ENCODE results near the gene ASPA. TPM values are rescaled to one million over a fixed set of nuclear protein-coding genes. Genes with fewer than 3 reads are reported as not detected.

Gene ASPA
- total RNA-seq, 1 experiment from 2014 or later, result 0.09 TPM

- DNase-seq (ENCODE audit: low spot score), result peak; percentile 13
Observed at GRCh38 chr17:3534881-3535252, 59.1 kb downstream of the ASPA start.

GRCh38 chr17:3535253-3535995 is 59.6 kb downstream of the ASPA start:
- DNase-seq (ENCODE audit: low spot score), result no peak

- DNase-seq (ENCODE audit: low spot score), result no peak
Observed at GRCh38 chr17:3536716-3537115, 60.9 kb downstream of the ASPA start.

GRCh38 chr17:3539881-3540540 is 64.2 kb downstream of the ASPA start:
- no peak for DNase-seq (ENCODE audit: low spot score)

- DNase-seq (ENCODE audit: low spot score), result no peak
Observed at GRCh38 chr17:3542410-3543088, 66.8 kb downstream of the ASPA start.

DNA sequence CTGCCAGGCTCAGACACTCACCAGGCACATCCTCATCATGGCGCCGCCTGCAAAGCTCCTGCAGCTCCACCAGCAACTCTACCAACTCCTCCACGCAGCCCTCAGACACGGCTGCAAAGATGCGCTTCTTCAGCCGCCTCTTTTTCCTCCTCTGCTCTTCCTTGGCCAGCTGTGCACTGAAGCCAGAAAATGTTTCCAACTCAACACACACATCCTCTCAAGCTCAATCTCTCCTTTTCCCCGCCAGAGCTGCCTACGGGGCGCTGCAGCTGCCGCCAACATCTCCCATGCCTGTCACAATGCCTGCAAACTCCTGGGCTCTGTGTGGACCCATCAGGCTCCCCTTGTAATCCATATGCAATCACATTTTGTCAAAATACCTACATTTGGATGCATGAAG is 67.7 kb downstream of the ASPA start:
- no peak for DNase-seq (ENCODE audit: low spot score)

DNA sequence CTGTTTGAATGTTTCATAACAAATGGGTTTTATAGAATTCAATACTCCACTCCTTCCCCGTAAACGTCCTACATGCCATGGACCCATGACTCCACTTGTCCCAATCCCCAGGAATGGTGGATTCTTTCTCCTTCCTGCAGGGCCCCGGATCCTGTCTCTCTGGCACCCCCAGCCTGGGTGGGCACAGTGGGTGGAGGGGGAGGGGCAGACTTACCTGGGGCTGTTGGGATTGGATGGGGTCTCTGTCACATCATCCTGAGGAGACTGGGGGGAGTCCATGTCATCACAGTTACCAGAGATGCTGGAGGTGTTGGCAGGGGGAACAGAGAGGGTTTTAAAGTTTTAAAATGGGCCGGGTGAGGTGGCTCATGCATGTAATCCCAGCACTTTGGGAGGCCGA is 68.6 kb downstream of the ASPA start:
- DNase-seq (ENCODE audit: low spot score), result no peak

DNA sequence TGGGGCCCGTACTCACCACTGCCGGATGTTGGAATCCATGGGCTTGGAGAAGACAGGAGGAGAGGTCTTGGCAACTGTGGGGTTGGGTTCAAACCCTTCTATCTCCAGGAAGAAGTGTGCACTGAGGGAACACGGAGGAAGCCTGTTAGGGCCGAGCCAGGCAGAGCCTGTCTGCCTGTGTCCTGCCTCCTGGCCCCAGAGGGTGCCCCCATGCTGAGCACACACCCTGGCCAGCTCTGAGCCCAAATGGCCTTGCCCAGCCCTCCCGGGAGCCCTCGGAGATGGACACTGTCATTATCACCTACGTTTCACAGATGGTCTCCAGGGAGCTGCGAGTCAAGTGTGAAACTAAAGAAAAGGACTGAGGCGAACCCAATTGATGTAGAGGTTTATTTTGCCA is 69.4 kb downstream of the ASPA start:
- DNase-seq (ENCODE audit: low spot score), result no peak

DNA sequence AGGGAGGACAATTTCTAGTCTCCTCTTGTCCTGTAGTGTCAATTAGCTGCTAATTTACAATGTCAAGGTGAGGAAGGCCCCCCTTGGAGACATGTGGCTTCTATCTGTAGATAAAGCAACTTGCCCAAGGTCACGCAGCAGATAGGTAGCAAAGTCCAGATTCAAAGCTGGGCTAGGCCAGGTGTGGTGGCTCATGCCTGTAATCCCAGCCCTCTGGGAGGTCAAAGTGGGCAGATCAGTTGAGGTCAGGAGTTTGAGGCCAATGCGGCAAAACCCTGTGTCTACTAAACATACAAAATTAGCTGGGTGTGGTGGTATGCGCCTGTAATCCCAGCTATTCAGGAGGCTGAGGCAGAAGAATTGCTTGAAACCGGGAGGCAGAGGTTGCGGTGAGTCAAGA is 70.7 kb downstream of the ASPA start:
- no peak for DNase-seq (ENCODE audit: low spot score)

DNA sequence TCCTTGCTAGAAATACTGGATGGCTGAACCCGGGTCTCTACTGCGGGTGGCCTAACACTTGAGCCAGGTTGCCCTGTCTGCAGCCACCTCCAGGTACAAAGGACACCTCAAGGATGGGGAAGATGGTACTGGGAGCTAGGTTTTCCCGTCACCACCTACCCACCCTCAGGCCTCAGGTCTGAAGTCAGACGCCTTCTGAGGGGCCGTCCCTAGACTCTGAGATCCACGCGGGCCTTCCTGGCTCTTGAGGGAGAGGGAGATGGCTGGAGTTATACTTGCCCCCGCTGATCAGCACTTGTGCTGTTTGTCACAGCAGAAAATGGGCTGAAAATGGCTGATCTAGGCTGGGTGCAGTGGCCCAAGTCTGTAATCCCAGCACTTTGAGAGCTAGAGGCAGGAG is 71.2 kb downstream of the ASPA start:
- DNase-seq (ENCODE audit: low spot score), result no peak

DNA sequence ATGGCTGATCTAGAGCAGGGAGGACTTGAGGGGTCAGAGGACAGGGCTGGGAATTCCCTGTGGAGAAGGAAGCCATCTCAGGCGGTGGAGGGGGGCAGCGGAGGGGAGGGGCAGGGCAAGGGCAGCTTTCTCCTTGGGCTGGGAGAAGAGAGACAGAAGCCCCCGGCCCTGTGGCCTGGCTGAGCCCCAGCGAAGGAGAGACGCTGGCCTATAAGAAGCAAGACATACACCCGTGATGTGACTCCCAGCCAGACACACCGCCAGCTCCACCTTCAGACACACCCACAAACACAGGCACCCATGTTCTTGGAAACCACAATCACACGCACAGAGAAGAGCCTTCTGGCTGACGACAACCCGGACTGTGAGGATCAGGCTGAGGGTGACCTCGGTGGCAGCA is 71.8 kb downstream of the ASPA start:
- no peak for DNase-seq (ENCODE audit: low spot score)

- no peak for DNase-seq (ENCODE audit: low spot score)
Observed at GRCh38 chr17:3549610-3550162, 73.9 kb downstream of the ASPA start.

- DNase-seq (ENCODE audit: low spot score), result no peak
Observed at GRCh38 chr17:3551189-3551588, 75.4 kb downstream of the ASPA start.

- no peak for DNase-seq (ENCODE audit: low spot score)
Observed at GRCh38 chr17:3552916-3553315, 77.1 kb downstream of the ASPA start.

Other genes with a start within 250 kb of the ASPA start
- not detected in 2 replicates for gene OR3A1, start 177.6 kb upstream of the ASPA start, total RNA-seq (2014; rRNA removed; shearing (Covaris generic))
- gene OR3A2, start 89.7 kb upstream of the ASPA start, total RNA-seq (2014; rRNA removed; shearing (Covaris generic)), result not detected in 2 replicates
- not detected in 2 replicates for gene OR1E1, start 77.6 kb upstream of the ASPA start, total RNA-seq (2014; rRNA removed; shearing (Covaris generic))
- not detected in 2 replicates for gene OR3A3, start 64.6 kb upstream of the ASPA start, total RNA-seq (2014; rRNA removed; shearing (Covaris generic))
- gene OR1E2, start 42.2 kb upstream of the ASPA start, total RNA-seq (2014; rRNA removed; shearing (Covaris generic)), result not detected in 2 replicates
- gene SPATA22, start 4.2 kb upstream of the ASPA start, total RNA-seq (2014; rRNA removed; shearing (Covaris generic)), result not detected in 2 replicates
- gene TRPV3, start 81.8 kb downstream of the ASPA start, total RNA-seq (2014; rRNA removed; shearing (Covaris generic)), result 1.2 and 1.8 TPM in 2 replicates
- gene TRPV1, start 133.4 kb downstream of the ASPA start, total RNA-seq (2014; rRNA removed; shearing (Covaris generic)), result 0.79 and 1.0 TPM in 2 replicates
- 27.6 and 33.2 TPM in 2 replicates for gene SHPK, start 160.3 kb downstream of the ASPA start, total RNA-seq (2014; rRNA removed; shearing (Covaris generic))
- 36.0 and 37.8 TPM in 2 replicates for gene CTNS, start 160.8 kb downstream of the ASPA start, total RNA-seq (2014; rRNA removed; shearing (Covaris generic))
- gene TAX1BP3, start 192.6 kb downstream of the ASPA start, total RNA-seq (2014; rRNA removed; shearing (Covaris generic)), result 360 and 391 TPM in 2 replicates
- gene EMC6, start 192.8 kb downstream of the ASPA start, total RNA-seq (2014; rRNA removed; shearing (Covaris generic)), result 43.4 and 66.8 TPM in 2 replicates
- 32.7 and 35.4 TPM in 2 replicates for gene P2RX5, start 220.2 kb downstream of the ASPA start, total RNA-seq (2014; rRNA removed; shearing (Covaris generic))
- gene HASPIN, start 247.9 kb downstream of the ASPA start, total RNA-seq (2014; rRNA removed; shearing (Covaris generic)), result 20.5 and 22.6 TPM in 2 replicates

Data from A172 (cell line).